ENCODE results near the gene LCN6. TPM values are rescaled to one million over a fixed set of nuclear protein-coding genes. Genes with fewer than 3 reads are reported as not detected.

The LCN6 gene
- total and polyA plus RNA-seq, 9 of the 15 experiments (the other 6 are each of a cell fraction or from before 2014, with no cell fraction given), result 0.10 to 0.45 (median 0.37) TPM; not detected in 5

DNA sequence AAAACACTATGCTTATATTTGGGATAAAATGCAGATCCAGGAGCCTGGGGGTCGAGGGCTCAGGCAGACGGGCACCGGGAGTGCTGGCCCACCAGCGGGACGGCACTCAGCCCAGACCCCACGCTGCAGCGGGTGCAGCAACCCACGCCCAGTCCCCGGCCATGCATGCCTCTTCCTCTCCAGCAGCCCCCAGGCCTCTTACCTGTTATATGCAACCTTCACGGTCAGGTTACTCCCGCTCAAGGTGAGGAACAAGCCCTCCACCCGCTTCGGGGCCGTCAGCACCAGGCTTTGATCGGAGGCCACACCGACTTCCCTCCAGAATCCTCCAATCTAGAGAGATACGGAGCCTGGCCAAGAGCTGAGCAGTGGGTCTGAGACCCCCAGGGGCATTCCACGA is 8.5 kb upstream of the LCN6 start (continued):
- TF ChIP-seq, protein P1, sequence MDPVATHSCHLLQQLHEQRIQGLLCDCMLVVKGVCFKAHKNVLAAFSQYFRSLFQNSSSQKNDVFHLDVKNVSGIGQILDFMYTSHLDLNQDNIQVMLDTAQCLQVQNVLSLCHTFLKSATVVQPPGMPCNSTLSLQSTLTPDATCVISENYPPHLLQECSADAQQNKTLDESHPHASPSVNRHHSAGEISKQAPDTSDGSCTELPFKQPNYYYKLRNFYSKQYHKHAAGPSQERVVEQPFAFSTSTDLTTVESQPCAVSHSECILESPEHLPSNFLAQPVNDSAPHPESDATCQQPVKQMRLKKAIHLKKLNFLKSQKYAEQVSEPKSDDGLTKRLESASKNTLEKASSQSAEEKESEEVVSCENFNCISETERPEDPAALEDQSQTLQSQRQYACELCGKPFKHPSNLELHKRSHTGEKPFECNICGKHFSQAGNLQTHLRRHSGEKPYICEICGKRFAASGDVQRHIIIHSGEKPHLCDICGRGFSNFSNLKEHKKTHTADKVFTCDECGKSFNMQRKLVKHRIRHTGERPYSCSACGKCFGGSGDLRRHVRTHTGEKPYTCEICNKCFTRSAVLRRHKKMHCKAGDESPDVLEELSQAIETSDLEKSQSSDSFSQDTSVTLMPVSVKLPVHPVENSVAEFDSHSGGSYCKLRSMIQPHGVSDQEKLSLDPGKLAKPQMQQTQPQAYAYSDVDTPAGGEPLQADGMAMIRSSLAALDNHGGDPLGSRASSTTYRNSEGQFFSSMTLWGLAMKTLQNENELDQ (CRISPR knock-in tag; IDR thresholded peaks at IDR 0.05; ENCODE audit: borderline replicate concordance), result no peak
- TF ChIP-seq ZNF253 (CRISPR knock-in tag; conservative IDR thresholded peaks at IDR 0.05), result no peak

- FAIRE-seq, result no peak
- intact Hi-C loops (cut with micrococcal nuclease) (no loop called here), in situ Hi-C loops (cut with MboI) (no loop called here)
- no peak overlapping the region for H3K4me2 ChIP-seq (ENCODE audit: insufficient read depth, low read length)
- H3K4me3 ChIP-seq, result no peak overlapping the region
- ATAC-seq, result no peak
- WGBS (ENCODE audit: insufficient coverage, low coverage, missing lambda C conversion rate), result 85% methylated on average over 4 of the region's 4 CpGs
- no peaks in the 10 kb centered on the region for H3K36me3 ChIP-seq (ENCODE audit: control insufficient read depth, insufficient read depth, low read length)
- H3K27ac ChIP-seq (ENCODE audit: extremely low read depth, low read depth, low read length), result no peak overlapping the region
- peaks cover 0 to 58% of the 10 kb centered on the region in 2 experiments; a peak in 3 of 5 replicates for H3K4me1 ChIP-seq (replicated peaks in 1 of 2; ENCODE audit: control insufficient read depth in 2 of 2, insufficient read depth in 2 of 2, low read length in 2 of 2)
- POLR2A ChIA-PET, result no interaction called here
- H3K9ac ChIP-seq (ENCODE audit: insufficient read depth in 1 of 2, low read depth in 2 of 2, low read length in 2 of 2), result no peak overlapping the region
- CTCF ChIA-PET (ENCODE audit: low intra/inter-chr PET ratio), result no interaction called here
- H2AFZ ChIP-seq (ENCODE audit: low read depth, low read length), result no peak overlapping the region
- no peak for DNase-seq (ENCODE audit: extremely low read depth in 1 of 4, low spot score in 3 of 4)
- H3K27me3 ChIP-seq (ENCODE audit: control insufficient read depth in 2 of 2, insufficient read depth in 2 of 2, low read length in 2 of 2), result no peaks in the 10 kb centered on the region
- no peaks in the 10 kb centered on the region for H3K9me1 ChIP-seq (ENCODE audit: control insufficient read depth, insufficient read depth, low read length)
- H3K79me2 ChIP-seq (ENCODE audit: control insufficient read depth, insufficient read depth, low read length), result no peaks in the 10 kb centered on the region
- H4K20me1 ChIP-seq (replicated peaks; ENCODE audit: control insufficient read depth, insufficient read depth, low read length), result no peaks in the 10 kb centered on the region
- H3K9me3 ChIP-seq (replicated peaks; ENCODE audit: control insufficient read depth, insufficient read depth, low read depth, low read length), result peaks cover 13% of the 10 kb centered on the region
- no peak for TF ChIP-seq GTF3C2 (IDR thresholded peaks at IDR 0.05; ENCODE audit: borderline replicate concordance, extremely low read depth, insufficient read length)
- TF ChIP-seq ZNF740 (CRISPR knock-in tag; IDR thresholded peaks at IDR 0.05), result 0 out of 2 replicates have a peak, but pooled peaks have one; percentile 7
- TF ChIP-seq ZNF740 (tag; IDR thresholded peaks at IDR 0.05), result no peak
- TF ChIP-seq CBX3 (IDR thresholded peaks at IDR 0.05; ENCODE audit: borderline replicate concordance in 1 of 2, low read length in 2 of 2), result peak in 1 of 2 experiments; percentile 67; a peak in 2 of 3 replicates
- TF ChIP-seq CBX5 (IDR thresholded peaks at IDR 0.05; ENCODE audit: borderline replicate concordance, low read depth), result peak; percentile 43; the same call in 1 of the 2 replicates
- peak; percentile 59 to 70; a peak in 2 of 4 replicates for TF ChIP-seq RCOR1 (IDR thresholded peaks at IDR 0.05; ENCODE audit: borderline replicate concordance in 1 of 2, low read depth in 2 of 2, low read length in 2 of 2)
- peak; percentile 22; the same call in 1 of the 2 replicates for TF ChIP-seq PTBP1 (IDR thresholded peaks at IDR 0.05; ENCODE audit: low read depth, low read length)
- no peak for TF ChIP-seq STAT5A (IDR thresholded peaks at IDR 0.05; ENCODE audit: borderline replicate concordance, low read length)
- BruUV-seq (replicated peaks), result no TSS peak
Observed at GRCh38 chr9:136756134-136756438, 7.8 kb upstream of the LCN6 start.

All from K562 (cell line).